Activated CD4-positive, alpha-beta T cell treated with anti-CD3 and anti-CD28 coated beads, Interleukin-2, amount 50 U/mL, for 1 hour (primary cell): Measurements from ENCODE around the gene GNG11.

Experiments
- DNase-seq: peaks from one replicate; pipeline ENCODE4 v3.0.0-alpha.2; 2020

GNG11 gene

GRCh38 chr7:93948873-93949272 lies 27.3 kb downstream of the GNG11 start:
- DNase-seq: no peak

- no peak for DNase-seq
These were observed 27.9 kb downstream of the GNG11 start for GRCh38 chr7:93949423-93949822.

DNA sequence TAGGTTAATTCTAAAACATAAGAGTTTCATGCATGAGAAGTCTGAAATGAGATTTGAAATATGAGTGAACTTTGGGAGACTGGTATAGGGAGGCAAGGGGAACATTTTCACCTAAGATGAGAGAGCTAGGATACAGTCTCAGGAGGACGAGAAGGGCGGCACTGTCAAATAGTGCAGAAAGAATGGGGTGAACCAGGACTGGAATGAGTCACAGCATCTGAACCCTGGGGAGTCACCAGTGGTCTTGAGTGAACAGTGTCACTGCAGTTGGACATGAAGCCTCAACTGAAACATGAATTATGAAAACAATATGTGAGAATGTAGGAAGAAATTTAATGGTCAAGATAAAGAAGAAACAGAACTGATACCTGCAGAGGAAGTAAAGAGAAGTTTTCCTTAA lies 33.8 kb downstream of the GNG11 start:
- no peak for DNase-seq

DNA sequence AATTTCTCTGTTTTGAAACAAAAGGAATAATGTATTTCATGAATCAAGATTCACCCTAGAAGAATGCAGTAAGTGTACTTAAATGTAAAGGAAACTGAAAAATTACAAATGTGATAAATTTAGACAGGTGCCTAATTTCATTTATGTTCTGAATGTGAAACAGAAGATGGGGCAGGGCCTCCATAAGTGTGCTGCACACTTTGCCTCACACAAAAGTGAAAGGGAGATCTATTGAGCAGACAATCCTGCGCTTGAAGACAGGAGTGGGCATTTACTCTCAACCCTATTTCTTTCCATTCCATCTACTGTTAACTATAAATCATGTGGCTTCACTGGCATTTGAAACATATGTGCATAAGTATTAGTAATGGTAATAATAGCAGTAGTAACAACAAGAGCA lies 36.2 kb downstream of the GNG11 start:
- no peak for DNase-seq

DNA sequence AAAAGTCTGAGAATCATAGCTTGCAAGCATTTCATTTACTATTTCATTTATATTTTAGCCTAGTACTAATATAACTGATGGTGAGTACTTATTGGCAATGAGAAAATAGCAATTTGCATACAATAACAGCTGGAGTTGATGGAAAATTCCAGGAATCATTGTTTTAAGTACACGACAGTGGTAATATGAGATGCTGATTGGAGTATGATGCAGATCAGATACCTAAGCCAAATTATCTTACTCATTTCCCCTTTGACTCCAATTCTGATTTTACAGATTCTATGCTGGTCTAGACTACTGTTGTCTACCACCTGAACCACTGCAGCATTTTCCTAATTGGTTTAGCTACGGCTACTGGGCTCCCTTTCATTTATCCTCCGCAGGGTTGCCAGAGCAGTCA lies 36.7 kb downstream of the GNG11 start:
- DNase-seq: no peak

- no peak for DNase-seq
These were observed 37.1 kb downstream of the GNG11 start for GRCh38 chr7:93958651-93959050.

DNA sequence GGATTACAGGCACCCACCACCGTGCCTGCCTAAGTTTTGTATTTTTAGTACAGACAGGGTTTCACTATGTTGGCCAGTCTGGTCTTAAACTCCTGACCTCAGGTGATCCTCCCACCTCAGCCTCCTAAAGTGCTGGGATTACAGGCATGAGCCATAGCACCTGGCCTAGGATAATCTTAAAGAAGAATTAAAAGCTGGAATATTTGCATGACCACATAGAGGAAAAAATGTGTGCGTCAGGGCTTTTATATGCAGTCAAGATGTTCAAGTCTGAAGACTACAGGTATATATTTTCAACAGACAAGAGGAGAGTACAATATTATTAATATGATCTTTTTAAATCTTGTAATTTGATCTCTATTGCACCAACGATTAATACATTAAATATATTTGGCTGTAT lies 39.5 kb downstream of the GNG11 start:
- no peak for DNase-seq

DNA sequence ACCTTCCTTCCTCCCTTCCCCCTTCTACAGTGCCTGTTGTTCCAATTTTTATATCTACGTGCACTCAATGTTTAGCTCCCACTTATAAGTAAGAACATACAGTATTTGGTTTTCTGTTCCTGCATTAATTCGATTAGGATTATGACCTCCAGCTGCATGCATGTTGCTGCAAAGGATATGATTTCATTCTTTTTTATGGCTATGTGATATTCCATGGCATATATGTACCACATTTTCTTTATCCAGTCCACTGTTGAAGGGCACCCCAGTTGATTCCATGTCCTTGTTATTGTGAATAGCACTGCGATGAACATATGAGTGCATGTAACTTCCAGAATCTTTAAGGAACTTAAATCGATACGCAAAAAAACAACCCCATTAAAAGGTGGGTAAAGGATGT lies 42.7 kb downstream of the GNG11 start:
- no peak for DNase-seq

- DNase-seq: no peak
These were observed 43.3 kb downstream of the GNG11 start for GRCh38 chr7:93964813-93965212.

GRCh38 chr7:93968911-93969620 lies 47.5 kb downstream of the GNG11 start:
- DNase-seq: no peak

DNA sequence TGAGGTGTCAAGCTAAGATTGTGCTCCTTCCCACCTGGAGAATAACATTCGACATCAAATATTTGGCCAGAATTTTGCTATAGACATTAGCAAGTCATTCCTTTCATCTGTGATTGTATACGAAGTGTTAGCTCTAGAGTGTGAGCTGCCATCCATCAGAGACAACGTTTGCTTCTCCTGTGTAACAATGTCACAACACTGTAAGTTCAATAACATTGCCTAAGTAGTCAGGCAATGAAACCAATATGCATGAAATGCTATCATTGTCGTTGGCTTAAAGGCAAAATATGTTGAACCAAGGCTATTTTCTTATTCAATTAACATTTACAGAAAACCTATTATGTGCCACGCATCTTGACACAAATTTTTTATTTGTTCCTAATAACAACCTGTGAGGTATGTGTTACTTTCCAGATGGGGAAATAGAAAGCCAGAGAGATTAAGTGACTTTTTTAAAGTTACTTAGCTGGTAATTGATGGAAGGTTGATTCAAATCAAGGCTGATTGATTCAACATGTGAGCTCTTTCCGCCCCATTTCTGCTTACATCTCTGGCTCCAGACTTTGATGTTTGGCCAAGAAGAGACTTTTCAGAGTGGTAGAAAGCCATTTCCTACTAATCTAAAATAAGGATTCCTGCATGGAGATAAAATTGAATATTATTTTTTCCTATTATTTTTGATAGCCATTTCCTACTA lies 50.6 kb downstream of the GNG11 start:
- DNase-seq: no peak

DNA sequence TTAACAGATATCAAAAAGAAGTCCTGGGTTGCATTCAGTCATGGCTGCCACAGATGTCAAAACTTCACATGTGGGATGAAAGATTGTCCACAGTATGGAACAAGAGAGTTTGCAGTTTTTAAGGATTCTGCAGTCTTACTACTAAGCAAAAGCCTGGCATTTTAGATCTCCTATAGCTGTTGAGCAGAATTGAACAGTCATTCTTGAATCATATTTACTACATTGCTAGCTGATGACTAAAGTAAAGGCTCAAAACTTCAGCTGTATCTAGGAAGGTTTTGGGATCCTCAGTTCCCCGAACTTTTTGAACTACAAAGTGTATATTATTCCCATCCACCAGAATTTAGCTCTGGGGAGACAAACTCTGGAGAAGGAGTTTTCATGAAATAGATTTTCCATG lies 51.6 kb downstream of the GNG11 start:
- no peak for DNase-seq

- DNase-seq: no peak
These were observed 55.8 kb downstream of the GNG11 start for GRCh38 chr7:93977211-93977950.
